Adipose tissue (tissue), 3 donors: Measurements from ENCODE around the gene SPATS2L. TPM values are rescaled to one million over a fixed set of nuclear protein-coding genes. Genes with fewer than 3 reads are reported as not detected.
"Not testable (repeated sequence)": the region's sequence is repeated elsewhere in the genome, so short reads cannot be mapped to it uniquely, and the experiment has no call there.

Experiments used
- H3K27ac ChIP-seq: one replicate; pipeline ENCODE4 v1.5.1; 2013; ENCODE audit warnings: low read depth, low read length
- WGBS, 3 donors: extraction: QIAGEN DNeasy Blood & Tissue Kit; methylation state at CpG; one replicate each; pipeline ENCODE4 v1.1.7; 2013; 5-methylcytosine and 5-hydroxymethylcytosine counted together
- polyA plus RNA-seq, 3 donors: library from polyadenylated mRNA; stranded (reverse); fragments of 200-250 nt; gene quantifications; one replicate each; pipeline ENCODE4 v1.2.3, GENCODE V29; 2013
- donor health status: healthy with polysubstance abuse.
- donor health status: Bipolar disorder and iron deficiency.
- donor health status: healthy.

Gene SPATS2L
- polyA plus RNA-seq, 3 donors: 27.5 to 59.9 (median 30.5) TPM

DNA sequence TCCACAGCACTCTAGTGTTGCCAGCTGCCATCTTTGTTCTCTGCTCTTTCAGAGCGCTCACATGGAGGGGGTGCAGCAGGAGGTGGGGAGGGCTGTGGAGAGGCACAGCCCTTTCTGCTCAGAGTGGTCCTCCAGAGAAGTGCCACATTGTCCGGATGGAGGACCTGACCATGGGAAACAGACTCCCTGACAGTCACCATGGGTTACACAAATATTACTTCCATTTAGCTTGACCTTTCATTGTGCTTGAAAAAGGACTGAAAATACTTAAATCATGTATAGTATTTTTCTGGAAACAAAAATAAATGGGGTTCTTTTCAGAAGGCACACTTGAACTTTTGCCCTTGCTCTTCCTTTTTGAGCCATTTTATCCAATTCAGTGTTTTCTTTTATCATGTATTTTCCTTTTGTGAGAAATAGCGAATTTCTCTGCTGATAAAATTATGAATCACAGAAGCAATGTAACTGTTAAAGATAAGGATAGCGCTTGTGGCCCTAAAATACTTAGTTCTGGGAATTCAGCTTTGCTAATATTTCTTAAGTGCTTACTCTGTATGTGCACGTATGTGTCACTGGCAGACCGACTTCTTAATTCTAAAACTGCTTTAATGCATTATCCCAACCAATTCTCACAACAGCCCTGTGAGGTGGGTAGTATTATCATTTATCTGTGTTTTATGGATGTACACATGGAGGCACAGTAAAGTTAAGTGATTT is 34.2 kb downstream of the SPATS2L start:
- H3K27ac ChIP-seq: no peak overlapping the region
- 80 to 88% (median 82%) methylated on average over 6 of the region's 6 CpGs for WGBS, 3 donors

DNA sequence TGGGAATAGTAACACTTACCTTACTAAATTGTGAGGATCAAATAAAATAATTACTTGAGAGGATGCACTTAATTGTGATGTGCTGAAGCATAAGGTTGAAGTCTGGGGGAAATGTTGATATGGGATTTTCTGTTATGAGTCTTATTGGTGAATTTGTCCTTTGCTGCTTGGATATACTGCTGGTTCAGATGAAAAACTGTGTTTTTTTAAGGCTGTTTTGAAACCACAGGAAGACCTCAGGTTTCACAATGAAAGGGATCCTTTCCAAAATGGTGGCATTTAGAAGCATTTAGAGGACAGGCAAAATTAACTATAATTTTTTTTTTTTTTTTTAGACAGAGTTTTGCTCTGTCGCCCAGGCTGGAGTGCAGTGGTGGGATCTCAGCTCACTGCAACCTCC is 34.9 kb downstream of the SPATS2L start:
- H3K27ac ChIP-seq: no peak overlapping the region
- 88 to 100% (median 96%) methylated on average over 1 of the region's 1 CpG for WGBS, 3 donors

DNA sequence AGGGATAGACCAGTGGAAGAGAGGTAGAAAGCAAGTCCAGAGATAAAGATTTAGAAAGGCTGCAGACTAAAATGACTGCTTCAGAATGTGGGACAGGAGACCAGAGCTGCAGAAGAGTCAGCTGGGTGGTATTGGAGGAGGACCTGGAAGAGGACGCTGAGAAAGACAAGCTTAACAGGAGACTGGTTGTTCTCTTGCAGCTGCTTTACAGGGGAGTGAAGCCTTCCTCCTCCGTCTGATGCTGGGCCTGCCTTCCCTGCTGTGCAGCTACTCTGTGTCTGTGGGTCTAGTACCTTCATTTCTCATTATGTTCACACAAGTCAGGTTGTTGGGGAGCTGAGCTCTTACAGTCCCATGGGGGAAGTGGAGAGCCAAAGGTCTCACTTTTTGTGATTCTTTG is 35.7 kb downstream of the SPATS2L start:
- no peak overlapping the region for H3K27ac ChIP-seq
- WGBS, 3 donors: 75 to 88% (median 83%) methylated on average over 2 of the region's 2 CpGs

GRCh38 chr2:200342654-200343053 is 36.2 kb downstream of the SPATS2L start:
- WGBS, 3 donors: 93 to 100% (median 98%) methylated on average over 1 of the region's 1 CpG
- H3K27ac ChIP-seq: no peak overlapping the region

- H3K27ac ChIP-seq: not testable (repeated sequence)
- 97 to 98% (median 98%) methylated on average over 1 of the region's 1 CpG for WGBS, 3 donors
These were observed 37.7 kb downstream of the SPATS2L start for GRCh38 chr2:200344202-200344601.

- H3K27ac ChIP-seq: no peak overlapping the region
- WGBS, 3 donors: 52 to 67% (median 53%) methylated on average over 1 of the region's 1 CpG
These were observed 39.5 kb downstream of the SPATS2L start for GRCh38 chr2:200345975-200346374.

DNA sequence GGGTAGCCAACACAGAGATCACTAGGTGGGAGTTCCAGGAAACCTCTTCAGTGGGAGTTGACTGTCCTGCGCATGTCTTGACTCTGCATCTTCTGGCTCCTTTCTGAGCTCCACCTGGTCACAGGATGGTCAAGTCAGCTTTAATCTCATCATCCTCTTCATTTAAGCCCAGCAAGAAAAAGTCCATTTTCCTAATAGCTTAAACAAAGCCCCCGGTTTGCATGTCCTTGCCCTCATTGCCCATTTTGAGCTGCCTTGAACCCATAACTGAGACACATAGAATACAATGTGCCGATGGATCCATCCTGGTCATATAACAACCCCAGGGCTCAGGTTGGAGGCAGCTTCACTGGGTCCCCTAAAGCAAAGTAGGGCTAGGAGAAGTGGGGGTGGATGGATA is 40.8 kb downstream of the SPATS2L start:
- no peak overlapping the region for H3K27ac ChIP-seq
- WGBS, 3 donors: 97 to 99% (median 99%) methylated on average over 3 of the region's 3 CpGs

GRCh38 chr2:200348897-200349563 is 42.5 kb downstream of the SPATS2L start:
- 89 to 95% (median 91%) methylated on average over 9 of the region's 9 CpGs for WGBS, 3 donors
- H3K27ac ChIP-seq: no peak overlapping the region

DNA sequence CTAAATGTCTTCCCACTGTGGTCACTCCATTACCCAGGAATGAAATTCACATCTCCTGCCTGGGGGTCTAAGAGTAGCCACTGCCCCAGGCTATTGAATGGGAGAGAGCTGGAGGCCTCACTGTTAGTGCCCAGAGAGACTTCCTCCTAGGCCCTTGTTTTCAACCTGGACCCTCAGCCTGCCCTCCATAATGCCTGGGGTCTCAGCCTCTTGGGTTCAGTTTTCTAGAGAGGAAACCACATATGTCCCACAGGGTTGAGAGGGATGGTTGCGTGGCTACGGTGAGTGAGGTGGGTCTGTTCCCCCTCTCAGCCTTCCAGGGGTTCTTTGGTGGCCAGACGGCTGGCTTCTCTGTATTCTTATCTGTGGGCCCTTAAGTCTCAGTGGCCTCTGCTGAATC is 43.4 kb downstream of the SPATS2L start:
- WGBS, 3 donors: 89 to 100% (median 93%) methylated on average over 3 of the region's 3 CpGs
- no peak overlapping the region for H3K27ac ChIP-seq

DNA sequence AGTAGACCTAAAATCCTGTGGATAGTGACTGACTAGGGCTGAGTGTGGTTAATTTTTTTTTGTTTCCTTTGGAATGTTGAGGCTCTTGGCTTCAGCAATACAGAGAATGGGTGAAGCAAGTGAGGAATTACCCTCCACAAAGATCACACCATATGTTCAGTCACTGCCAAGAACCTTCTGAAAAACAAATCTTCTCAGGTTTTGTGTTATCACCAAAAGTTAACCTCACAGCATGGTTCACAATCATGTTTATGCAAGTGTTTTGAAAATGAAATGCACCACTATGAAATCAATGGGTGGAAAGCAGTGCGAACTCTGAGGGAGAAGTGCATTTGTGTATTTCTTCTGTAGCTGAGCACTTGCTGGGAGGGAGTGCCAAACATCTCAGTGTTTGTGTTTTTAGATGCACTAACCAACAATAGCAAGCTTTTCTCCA is 44.4 kb downstream of the SPATS2L start:
- 95 to 97% (median 96%) methylated on average over 1 of the region's 1 CpG for WGBS, 3 donors
- H3K27ac ChIP-seq: no peak overlapping the region

- WGBS, 3 donors: 75 to 84% (median 82%) methylated on average over 2 of the region's 2 CpGs
- no peak overlapping the region for H3K27ac ChIP-seq
These were observed 45.3 kb downstream of the SPATS2L start for GRCh38 chr2:200351815-200352214.

DNA sequence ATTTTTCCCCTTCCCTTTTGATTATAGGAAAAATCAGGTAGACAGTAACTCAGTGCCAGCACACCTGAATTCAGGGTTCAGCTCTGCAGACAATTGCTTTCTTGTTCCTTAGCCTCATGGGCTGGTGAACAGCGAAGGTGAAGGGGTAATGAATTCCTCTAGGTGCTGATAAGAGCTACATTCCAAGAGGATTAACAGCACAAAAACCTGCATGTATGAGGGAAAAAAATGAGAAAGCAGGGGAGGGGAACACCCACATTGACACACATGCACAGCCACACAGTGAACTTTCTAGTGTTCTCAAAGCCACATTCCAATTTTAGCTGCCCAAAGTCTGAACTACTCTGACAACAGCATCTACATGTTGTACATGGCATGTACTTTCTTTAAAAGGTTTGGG is 46.1 kb downstream of the SPATS2L start:
- H3K27ac ChIP-seq: no peak overlapping the region
- WGBS, 3 donors: 67 to 93% (median 93%) methylated on average over 1 of the region's 1 CpG

- 52 to 70% (median 53%) methylated on average over 3 of the region's 3 CpGs for whole genome bisulfite sequencing, 3 donors
- H3K27ac ChIP-seq: no peak overlapping the region
These were observed 46.6 kb downstream of the SPATS2L start for GRCh38 chr2:200353120-200353519.

DNA sequence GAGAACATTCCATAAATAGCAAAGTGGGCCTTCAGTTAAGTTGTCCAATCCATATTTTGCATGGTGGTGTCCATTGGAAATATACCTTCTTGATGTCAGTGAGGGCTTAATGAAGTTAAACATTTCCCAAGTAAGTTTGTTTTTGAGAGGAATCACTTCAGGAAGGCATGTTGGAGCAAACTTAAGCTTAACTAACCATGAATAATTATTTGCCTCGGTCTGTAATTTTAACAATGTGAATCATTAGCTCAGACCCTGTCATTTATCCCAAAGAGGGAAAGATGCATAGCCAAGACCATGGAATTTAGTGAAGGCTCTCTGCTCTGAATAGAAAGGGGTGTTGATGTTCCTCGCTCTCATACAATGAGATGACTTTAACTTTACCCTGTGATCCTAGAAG is 47.4 kb downstream of the SPATS2L start:
- 82 to 94% (median 93%) methylated on average over 2 of the region's 2 CpGs for WGBS, 3 donors
- no peak overlapping the region for H3K27ac ChIP-seq

DNA sequence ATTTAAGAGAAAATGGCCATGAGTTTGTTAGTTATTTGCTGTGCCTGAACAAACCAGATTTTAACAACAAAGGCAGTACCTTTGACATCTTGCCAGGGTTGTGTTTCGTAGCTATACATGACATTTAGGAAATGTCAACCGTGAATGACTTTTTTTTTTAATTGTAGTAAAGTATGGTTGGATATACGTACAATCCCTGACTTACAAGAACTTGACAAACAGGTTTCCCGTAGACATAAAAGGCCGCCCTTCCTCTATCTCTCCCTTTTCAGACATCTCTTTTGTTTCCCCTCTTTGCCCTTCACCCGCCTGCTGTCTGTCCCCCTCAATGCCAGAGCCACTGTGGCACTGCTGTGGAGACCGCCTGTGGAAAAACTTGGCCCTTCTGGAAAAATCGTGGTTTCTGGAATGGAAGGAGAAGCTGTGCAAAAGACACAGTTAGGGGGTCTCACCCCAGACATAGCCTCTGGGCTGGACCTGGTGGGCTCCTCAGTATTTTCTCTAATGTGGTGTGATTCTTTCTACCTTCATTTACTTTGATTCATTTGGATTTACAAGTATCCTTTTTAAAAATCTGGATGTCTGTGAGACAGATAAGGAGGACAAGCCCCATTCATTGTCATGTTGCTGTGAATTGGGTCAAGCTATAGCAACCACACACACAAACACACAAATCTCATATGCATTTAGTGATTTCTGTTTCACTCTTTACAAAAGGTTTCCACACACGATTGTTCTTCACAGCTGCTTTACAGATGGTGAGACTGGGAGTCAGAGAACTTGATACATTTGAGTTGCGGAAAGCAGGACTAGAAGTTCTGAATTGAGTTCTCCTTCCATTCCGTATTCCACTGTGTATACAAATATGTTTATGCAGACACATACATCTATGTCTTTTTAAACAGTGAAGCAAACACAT is 48.6 kb downstream of the SPATS2L start:
- no peak overlapping the region for H3K27ac ChIP-seq
- WGBS, 3 donors: 77 to 92% (median 83%) methylated on average over 11 of the region's 11 CpGs

GRCh38 chr2:200356321-200356720 is 49.8 kb downstream of the SPATS2L start:
- no peak overlapping the region for H3K27ac ChIP-seq
- WGBS, 3 donors: 76 to 98% (median 78%) methylated on average over 1 of the region's 1 CpG

DNA sequence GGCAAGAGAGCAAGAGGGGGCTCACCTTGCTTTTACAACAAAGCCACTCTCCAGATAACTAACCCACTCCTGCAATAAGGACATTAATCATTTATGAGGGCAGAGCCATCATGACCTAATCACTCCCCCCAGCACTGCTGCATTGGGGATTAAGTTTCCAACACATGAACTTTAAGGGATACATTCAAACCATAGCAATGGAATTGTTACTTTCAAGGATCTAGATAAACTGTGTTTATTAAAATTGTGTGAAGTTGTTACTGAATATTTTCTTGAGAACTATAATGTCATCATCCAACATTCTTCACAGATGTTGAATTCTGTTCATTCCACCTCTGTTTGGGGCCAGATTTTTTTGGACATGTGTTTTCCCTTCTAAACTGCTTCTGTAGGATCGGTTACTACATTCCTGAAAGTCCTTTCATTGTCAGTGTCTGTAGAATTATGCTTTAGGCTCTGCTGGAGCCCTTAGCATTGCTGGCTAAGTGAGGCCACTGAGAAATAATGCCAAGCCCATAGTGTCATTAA is 50.4 kb downstream of the SPATS2L start:
- WGBS, 3 donors: 48 to 67% (median 60%) methylated on average over 1 of the region's 1 CpG
- no peak overlapping the region for H3K27ac ChIP-seq

GRCh38 chr2:200357845-200358244 is 51.4 kb downstream of the SPATS2L start:
- H3K27ac ChIP-seq: no peak overlapping the region
- 61 to 80% (median 73%) methylated on average over 3 of the region's 3 CpGs for WGBS, 3 donors

DNA sequence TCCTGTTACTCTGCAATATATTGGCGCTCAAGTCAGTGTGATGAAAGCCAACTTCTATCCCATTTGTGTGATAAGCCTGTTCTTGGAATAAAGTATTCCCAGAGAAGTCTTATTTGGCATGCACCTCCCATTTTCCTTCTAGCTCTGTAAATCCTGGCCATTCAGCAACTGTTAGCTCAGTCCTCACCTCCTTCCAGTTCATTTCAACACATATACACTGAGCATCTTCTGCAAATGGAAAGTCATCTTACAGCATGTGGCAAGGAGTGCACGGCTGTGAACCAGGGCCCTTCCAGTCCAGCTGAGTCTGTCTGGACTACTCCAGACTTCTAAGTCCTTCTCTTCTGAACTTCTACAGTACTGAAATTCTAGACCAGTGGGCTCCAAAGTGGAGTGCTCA is 53.1 kb downstream of the SPATS2L start:
- WGBS, 3 donors: 71 to 82% (median 72%) methylated on average over 2 of the region's 2 CpGs
- no peak overlapping the region for H3K27ac ChIP-seq
